NCI-H2227 (cell line): ENCODE results near the gene ZNF436.

Source experiments
- DNase-seq: peaks from one replicate; lab custom pipeline; 2025; ENCODE audit not compliant: unreplicated experiment; lab: John Stamatoyannopoulos, UW

Gene ZNF436

GRCh38 chr1:23369335-23370013 is at the start of gene ZNF436:
Gene ZNF436 (minus strand): TSS chr1:23369836. CDS start chr1:23368005, 1,831 bp downstream.
- DNase-seq = peak; percentile 93

DNA sequence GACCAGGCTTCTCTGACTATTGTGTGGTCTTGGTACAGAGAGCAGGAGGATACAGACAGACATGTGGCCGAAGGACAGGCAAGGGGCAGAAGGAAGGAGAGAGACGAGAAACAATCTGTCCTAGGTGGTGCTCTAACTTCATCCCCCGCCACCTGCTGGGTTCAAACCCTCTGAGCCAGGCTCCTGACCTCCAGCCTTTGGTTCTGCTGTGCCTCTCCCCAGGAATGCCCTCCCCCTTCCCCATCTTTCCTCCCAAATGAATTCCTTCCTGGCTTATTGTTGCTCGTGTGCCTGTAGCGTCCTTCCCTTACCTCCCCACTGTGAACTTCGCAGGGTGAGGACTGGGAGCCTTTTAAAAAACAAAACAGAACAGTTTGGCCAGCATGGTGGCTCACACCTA is 49.5 kb upstream of the ZNF436 start:
- DNase-seq = no peak

DNA sequence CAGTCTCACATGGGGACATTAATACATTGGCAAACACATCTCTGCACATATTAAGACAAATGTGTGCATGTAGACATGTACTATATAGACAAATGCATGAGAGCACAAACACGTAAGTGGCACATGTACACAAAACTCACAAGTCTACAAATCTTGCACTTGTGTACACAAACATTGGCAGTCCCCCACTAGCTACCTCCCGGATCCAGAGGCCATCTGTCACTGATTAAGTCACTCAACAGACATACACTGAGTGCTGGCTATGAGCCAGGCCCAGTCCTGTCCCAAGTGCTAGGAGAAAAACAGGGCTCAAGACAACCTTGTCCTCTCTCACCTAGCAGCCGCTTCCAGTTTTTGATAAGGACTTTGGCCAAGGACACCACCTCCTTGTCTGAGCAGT is 47.9 kb upstream of the ZNF436 start:
- DNase-seq = no peak

DNA sequence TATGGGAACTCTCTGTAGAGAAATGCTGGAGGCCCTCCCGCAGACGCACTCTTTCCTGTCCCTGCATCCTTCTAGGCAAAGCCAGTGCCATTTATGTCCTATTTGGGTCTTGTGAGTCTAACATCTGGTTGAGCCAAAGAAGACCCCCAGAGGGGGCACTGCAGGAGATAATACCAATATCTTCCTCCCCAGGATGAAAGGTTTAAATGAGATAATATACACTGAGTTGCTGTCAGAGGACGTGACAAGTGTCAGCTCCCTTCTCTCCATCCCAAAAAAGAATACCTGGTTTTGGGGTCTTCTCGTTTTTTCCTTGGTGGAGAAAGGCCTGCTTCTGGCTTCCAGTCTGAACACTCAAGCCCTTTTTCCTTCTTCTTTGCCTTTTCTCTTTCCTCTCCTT is 47.3 kb upstream of the ZNF436 start:
- no peak for DNase-seq

GRCh38 chr1:23408797-23409290 is 39.2 kb upstream of the ZNF436 start:
- DNase-seq = no peak

- DNase-seq = no peak
Measured at GRCh38 chr1:23407016-23407630, 37.5 kb upstream of the ZNF436 start.

- no peak for DNase-seq
Measured at GRCh38 chr1:23405946-23406345, 36.3 kb upstream of the ZNF436 start.

GRCh38 chr1:23403735-23404486 is 34.3 kb upstream of the ZNF436 start:
- peak; percentile 94 for DNase-seq

GRCh38 chr1:23403355-23403734 is 33.7 kb upstream of the ZNF436 start:
- DNase-seq = no peak

- no peak for DNase-seq
Measured at GRCh38 chr1:23403038-23403336, 33.4 kb upstream of the ZNF436 start.

GRCh38 chr1:23402286-23403037 is 32.8 kb upstream of the ZNF436 start:
- no peak for DNase-seq

- DNase-seq = no peak
Measured at GRCh38 chr1:23401313-23401712, 31.7 kb upstream of the ZNF436 start.

GRCh38 chr1:23400324-23401114 is 30.9 kb upstream of the ZNF436 start:
- peak; percentile 27 for DNase-seq

DNA sequence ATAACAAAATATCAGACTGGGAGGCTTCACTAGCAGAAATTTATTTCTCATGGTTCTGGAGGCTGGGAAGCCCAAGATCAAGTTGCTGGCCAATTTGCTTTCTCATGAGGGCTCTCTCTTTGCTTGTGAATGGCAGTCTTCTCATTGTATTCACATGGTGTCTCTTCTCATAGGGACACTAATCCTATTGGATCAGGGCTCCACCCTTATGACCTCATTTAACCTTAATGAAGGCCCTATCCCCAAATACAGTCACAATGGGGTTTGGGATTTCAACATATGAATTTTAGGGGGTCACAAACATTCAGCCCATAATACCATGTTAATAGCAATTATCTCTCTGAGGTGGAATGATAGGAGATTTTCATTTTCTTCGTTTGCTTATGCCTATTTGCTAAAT is 29.6 kb upstream of the ZNF436 start:
- no peak for DNase-seq

DNA sequence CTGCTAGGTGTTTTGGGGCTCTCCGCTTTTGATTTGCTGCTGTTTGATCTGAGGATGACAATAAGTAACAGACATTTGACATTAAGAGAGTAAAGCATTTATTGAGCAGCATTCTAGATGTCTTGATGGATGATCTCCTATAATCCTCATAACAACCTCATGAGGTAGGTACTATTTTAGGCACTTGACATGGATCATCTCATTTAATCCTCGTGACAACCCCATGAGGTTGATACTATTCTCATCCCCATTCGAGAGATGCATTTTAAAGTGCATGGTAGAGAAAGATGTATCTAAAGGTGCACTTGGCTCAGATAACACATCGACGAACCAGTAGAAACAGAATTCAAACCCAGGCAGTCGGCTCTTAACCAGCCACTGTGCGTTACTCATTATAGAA is 28.3 kb upstream of the ZNF436 start:
- no peak for DNase-seq

GRCh38 chr1:23396380-23396779 is 26.7 kb upstream of the ZNF436 start:
- DNase-seq = no peak

GRCh38 chr1:23395849-23396248 is 26.2 kb upstream of the ZNF436 start:
- no peak for DNase-seq

DNA sequence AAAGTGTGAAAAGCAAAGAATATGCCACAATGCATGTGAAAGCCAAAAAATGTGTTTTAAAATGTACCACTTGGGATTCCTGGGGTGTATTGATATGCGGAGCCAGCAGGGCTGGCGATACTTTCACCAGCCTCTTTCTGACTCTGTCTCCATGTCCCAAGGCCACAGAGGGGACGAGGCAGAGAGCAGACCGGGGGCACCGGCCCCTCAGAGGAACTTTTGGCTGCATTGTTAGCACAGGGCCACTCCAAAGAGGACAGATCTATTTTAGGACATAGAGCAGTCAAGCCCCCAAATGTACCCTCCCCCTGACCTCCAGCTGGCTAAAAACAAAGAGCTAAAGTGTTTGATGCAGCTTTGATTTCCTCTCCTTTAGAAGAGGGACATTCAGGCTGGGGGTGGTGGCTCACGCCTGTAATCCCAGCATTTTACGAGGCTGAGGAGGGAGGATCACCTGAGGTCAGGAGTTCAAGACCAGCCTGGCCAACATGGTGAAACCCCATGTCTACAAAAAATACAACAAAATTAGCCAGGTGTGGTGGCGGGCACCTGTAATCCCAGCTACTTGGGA is 25.6 kb upstream of the ZNF436 start:
- no peak for DNase-seq

DNA sequence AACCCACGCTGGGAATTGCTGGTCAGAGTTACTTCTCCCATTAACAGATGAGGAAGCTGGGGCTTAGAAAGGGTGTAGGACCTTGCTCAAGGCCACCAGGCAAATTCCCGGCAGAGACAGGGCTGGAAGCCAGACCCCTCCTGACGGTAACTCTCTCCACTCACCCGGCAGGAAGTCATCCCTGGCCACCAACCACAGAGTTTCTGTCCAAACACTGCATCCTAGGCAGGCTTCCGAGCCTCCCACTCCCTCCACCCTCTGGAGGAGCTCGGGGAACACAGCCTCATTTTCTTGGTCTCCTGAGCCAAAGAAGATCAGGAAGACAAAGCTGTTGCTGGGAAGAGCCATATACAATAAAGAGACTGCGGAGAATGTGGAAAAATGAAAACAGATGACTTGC is 25.0 kb upstream of the ZNF436 start:
- no peak for DNase-seq

DNA sequence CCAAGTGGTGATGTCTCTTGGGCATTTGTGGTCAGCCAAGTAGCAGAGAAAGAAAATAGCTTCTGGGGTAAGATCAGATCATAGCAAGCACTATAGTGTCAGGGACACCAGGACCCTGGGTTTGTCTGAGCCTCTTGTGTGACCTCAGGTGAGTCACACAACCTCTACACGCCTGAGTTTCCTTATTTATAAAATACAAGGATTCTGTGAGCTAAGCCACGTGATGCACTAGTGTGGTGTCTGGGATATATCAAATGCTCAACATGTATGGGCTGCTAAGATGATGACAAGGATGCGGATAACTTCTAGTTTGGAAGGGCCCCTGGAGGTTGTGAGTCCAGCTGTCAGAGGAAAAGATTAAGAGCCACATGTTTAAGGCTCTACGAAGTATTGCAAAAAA is 24.5 kb upstream of the ZNF436 start:
- no peak for DNase-seq
